LHCN-M2 (cell line): ENCODE data around the gene VAV3. TPM values are rescaled to one million over a fixed set of nuclear protein-coding genes. Genes with fewer than 3 reads are reported as not detected.

Source experiments
- DNase-seq: peaks from one replicate; pipeline ENCODE4 v3.0.0-alpha.2; 2012; ENCODE audit warnings: low read depth
- total RNA-seq: library from RNA; depleted of rRNA; stranded (reverse); fragments of >200 nt; gene quantifications from 2 replicates; pipeline ENCODE4 v1.2.3, GENCODE V29; 2014

VAV3 gene
- total RNA-seq, 1 experiment from 2014 or later, result 1.4 TPM

DNA sequence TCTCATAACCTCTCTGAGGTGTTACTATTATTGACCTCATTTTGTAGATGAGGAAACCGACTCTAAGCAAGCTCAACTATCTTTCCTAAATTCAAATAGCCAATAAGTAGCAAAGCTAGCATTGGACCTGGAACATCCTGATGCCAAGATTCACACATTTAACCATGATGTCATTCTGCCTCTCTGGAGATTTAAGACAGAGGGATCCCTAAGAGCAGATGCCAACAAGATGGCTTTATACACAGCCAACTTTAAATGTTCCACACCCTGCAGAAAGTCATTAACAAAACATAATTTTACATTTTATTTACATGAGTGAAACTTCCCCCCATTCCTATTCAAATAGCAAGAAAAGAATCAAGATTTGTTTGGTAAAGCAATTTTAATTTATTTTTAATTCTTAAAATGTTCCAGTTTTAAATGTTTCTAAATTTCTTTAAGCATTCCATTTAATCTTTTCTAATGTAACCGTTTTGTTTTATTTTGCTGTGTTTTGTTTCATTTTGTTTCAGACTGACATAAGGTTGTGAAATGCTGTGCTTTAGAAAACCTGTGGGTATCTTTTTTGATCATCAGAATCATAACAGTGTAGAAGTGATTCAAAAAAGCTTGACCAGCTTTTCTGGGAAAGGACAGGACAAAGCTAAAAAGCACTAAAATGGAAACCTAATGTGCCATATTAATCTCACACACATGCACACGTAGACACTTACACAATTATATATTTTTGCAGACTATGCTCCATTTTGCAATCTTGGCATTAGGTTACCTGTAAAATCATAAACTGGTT is 7.6 kb upstream of the VAV3 start:
- no peak for DNase-seq

DNA sequence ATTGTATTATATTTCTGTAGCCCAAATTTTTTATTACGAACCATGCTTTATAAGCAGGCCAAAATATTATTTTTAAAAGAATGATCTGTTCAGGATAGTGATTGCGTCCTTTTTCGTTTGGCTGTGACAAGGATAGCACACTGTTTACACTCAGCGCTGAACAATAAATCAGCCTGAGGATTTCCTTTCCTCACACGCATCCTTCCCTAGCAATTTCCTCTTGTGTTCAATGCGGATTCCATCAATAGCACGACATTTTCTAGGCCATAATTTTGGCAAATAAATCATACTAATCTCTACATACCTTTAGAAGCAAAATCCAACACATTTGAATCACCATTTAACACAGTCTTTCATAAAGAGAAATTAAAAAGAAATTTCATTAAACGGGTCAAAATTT is 1.6 kb upstream of the VAV3 start:
- no peak for DNase-seq

DNA sequence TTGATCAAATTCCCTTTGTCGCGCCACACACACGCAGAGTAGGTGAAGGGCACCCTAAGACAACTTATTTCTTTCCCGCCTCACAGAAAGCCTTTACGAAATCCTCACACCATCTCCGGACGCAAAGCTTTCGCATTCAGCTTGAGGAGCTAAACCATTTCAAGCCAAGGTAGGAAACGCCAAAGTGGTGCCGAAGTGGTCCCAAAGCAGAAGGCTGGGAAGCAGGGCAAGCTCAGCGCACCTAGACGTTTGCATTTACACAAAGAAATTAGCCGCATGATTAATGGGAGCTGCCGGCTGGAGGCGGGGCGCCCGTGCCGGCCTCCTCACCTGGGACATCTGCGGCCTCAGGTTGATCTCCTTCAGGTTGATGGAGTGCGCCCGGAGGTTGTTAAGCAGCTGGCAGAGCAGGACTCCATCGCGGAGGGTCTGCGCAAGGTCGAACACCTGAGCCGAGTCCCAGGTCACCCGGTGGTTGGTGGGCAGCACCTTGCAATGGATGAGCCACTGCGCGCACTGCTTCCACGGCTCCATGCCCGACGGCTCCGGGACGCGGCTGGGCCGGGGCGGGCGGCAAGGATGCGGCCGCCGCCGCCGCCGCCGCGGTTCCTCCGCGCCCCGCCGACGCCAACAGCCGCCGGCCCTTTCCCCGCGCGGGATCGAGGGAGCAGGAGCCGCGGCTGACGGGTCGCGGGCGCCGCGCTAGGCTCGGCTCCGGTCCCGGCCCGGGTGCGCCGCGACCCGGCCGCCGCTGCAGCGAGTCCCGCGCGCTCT is 457 bp downstream of the VAV3 start:
- DNase-seq, result no peak

DNA sequence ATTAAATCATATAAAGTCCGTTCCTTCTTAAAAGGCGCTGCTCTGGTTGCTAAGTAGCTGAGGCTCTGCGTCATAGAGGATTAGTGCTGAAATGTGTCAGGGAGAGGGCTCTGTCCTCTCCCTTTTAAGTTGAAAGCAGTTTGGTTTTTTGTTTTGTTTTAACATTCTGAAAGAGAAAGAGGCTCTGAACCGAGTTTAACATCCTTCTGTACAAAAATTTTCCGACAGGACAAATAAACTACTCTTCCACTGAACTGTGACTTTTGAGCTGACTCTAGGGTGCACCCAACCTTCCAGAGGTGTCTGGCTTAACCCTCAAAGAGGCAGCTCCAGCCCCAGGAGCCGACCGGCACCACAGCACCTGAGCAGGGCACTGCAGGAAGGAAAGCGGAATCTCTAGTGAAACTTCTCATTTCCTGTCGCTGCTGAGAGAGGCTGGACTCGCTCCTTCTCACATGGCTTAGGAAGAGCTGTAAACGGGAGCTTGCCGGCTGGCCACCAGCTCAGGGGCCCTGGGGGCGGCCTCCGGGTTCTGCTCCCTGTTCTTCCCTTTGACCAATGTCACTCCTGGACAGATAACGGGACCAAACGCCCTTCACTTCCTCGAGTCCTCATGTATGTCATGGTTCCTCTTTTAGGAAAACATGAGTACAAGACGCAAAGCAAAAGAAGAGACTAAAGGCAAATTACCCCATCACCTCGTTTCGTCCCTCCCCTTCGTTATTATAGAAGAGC is 1.2 kb downstream of the VAV3 start:
- peak; percentile 36 for DNase-seq

DNA sequence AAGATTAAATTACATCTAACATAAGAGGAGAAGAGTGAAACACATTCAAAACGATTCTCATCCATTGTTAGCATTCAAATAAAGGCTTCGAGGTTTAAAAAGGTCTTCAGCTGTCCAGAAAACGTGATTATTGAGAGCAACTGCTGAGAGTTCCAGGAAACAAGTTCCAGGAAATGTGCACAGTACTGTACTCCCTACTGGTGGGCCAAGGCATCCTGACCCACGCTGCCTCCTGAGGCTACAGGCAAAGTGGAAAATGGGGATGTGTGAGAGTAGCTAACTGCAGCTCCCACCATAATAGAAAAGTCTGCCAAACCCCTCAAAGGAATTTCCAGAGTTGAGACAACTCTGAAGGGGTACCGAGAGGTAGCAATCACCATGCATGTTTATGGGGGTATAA is 2.0 kb downstream of the VAV3 start:
- peak; percentile 29 for DNase-seq

DNA sequence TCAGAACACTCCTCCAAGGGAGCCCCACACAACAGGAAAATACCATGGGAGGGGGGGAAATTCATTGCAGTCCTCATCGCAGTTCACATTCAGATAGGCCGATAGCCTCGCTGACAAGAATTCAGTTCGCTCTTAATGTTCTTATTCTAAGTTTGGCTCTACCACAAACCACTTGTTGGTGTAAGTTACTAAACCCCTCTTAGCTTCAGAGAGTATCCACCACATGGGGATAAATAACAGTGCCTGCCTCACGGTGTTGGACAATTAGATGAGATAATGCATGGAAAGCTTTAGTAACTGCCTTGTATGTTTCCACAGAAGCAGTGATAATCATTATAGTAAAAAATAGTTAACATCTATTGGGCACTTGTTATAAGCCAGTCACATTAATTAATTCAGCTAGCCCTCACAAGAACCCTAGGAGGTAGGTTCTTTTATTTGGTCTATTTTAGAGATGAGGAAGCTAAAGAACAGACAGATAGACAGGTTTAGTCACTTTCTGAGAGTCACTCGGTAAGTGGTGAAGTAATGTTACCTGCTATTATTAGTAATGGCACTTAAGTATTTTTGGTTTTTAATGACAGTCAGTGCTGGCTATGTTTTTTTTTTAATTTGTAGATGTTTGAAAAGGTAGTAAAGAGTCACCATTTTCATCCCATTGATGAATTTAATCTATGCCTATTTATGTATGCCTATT is 10.1 kb downstream of the VAV3 start:
- DNase-seq, result no peak

DNA sequence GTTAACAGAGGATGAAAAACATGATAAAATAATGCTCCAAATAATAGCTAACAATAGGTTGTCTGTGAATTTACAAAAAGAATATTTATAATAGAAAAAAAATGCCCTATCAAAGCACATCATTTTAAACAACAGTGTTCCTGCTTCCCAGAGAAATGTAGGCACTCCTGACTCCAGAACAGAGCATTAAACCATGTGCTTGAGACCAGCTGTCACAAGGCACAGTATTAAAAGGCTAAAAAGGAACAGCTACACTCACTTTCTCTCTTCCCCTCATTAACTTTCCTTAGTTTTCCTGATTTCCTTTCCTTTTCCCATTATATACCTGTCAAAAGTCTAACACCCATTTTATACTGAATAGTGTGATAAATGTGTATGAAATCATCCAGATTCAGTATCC is 10.9 kb downstream of the VAV3 start:
- no peak for DNase-seq

DNA sequence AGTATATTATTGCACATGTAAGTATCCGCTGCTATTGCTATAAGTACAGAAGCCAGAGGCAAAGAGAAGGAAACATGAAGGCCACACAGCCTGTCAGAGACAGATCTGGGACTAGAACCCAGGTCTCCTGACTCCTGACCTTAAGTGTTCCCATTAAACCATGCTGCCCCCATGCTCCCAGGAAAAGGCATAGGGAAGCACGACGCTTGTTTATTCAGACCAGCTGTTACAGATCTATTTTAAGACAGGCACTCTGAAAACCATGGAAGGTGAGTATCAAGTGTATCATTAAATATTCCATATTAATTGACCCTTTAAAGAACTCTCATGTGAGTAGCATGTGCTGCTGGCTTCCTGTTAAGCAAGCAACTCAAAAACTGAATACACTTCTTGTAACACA is 11.4 kb downstream of the VAV3 start:
- DNase-seq, result peak; percentile 49

DNA sequence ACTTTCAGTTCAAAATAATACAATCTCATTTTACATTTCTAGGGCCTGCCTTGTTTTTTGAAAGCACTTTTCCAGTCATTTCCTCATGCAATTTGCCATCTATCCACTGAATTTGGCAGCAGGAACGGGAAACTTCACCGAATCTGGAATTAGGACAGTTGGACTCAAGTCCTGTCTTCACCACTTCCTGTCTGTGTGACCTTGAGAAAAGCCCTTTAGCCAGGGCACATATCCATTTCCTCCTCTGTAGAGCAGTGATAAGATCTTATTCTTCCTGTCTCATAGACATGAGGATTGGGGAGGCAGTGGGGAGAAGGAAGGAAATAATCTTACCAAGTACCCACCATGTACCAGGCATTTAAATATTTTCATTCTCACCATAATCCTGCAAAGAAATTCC is 12.0 kb downstream of the VAV3 start:
- peak; percentile 51 for DNase-seq

DNA sequence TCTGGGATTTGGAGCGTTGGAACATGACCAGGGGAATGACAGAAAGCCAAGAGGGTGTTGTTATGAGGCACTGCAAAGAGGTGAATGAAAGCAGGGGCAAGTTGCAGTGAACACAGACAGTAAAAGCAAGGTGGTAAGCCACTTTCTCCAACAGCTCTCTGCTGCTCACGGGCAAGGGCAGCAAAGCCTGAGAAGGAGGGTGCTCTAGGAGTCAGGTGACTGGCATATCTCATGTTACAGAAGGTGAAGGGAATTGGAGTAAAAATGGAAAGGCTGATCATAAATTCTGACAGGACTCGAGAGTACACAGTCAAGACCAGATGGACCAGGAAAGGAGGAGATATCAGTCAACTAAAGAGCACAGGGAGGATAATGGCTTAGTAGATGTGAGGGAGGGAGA is 14.5 kb downstream of the VAV3 start:
- DNase-seq, result no peak

DNA sequence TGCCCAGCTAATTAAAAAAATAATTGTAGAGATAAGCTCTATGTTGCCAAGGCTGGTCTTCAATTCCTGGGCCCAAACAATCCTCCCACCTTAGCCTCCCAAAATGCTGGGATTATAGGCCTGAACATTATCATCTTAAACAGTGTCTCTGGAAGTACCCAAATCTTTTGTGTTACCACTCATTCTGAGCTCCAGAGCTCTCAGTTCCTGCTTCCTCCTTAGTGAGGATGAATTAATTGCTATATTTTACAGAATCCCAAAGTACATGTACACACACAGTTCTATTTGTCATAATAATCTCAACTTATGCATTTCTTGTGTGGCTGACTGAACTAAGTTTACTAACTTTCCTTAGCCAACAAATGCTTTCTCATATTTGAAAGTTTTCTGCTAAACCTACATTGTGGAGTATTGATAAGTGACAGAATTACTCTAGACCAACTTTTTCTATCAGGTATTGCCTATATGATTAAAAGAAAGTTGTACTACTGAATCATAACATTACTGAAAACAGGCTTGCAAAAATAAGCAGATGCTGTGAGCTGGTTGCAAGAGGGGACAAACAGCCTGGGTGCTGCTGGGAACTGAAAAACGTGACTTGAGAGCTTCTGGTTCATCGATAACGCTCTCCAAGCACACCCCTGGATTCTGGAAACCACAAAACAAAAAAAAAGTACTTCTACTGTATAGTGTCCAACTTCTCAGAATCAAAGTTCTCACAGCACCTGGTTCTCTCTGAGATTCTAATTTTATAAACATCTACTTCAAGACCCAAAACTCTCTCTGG is 15.3 kb downstream of the VAV3 start:
- no peak for DNase-seq

DNA sequence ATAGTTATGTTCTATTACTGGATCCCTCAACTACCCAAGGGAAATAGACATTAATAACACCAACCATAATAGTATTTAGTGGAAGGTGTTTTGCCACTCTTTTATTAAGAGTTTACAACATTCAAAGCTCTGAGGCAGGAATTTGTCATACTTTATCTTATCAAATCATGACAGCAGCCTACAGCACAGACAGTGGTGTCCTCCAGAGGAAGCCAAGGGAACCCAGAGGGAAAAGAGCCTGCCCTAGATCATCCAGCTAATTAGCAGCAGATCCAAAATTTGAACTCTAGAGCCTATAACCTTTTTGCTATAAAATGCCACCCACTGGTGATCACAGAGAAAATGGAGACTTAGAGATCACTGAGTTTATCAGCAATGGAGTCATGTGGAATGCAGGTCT is 18.2 kb downstream of the VAV3 start:
- DNase-seq, result no peak

DNA sequence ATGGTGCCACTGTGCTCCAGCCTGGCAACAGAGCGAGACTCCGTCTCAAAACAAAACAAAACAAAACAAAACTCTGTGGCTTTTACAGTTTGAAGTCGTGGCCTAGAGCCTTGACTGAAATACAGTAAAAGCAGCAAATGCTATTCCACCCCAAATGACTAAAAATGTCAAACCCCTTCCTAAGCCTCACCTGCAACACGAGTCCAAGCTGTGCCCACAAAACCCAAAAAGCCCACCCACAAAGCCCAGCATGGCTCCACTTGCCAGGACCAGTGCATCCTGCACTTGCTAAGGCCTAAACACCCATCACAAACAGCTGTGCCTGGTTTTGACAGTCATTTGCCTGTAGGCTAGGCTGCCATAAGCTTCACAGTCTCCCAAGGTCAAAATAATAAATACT is 21.3 kb downstream of the VAV3 start:
- DNase-seq, result no peak

DNA sequence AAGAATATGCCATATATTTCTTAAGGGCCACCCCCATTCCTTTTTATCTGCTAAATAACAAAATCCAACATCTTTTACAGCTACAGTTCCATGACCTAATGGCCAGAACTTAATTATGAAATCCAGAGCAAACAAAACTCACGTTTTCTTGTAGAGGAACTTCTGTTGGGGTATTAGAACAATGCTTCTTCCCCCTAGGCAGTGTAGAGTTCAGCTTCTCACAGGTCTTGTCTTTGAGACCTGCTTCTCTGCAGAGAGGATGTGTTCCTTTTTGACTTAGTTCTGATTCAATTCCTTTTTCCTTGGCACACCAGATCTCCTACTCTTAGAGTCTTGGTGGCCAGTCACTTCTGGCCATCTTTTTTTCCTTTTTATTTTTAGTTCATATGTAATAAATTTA is 22.2 kb downstream of the VAV3 start:
- DNase-seq, result no peak

DNA sequence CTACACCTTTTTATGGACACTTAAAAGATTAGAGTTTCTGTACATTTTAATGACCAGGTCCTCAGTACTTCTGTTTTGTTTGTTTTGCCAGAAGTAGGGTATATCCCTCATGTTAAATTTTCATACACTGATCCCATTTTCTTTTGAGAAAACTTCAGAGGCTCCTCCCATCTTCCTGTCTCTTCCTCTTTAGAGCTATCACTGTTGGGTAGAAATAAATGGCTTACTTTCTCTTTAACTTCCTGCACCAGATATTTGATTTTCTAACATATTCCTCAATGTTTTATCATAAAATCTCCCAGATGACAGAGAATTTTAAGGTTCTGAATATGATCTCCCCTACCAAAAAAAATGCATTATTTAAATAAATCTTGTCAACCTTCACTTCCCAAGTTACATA is 23.4 kb downstream of the VAV3 start:
- DNase-seq, result no peak

DNA sequence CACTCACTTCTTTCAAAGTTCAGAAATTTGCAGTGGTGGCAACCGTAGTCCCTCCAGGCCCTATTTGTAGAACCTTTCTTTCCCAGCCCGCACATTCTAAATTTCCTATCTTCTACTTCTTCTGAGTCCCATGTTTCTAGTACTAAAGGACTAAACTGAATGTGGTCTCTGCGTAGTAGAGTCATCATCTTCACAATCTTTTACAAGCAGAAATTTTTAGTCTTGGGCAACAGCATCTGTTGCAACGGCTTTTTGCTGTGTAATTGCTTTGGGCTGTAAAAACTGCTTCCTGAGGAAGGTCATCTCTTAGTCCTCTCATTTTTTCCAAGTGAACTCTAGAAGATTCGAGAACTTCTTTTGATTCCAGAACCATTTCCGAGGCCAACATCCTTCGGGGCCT is 23.9 kb downstream of the VAV3 start:
- DNase-seq, result peak; percentile 50

DNA sequence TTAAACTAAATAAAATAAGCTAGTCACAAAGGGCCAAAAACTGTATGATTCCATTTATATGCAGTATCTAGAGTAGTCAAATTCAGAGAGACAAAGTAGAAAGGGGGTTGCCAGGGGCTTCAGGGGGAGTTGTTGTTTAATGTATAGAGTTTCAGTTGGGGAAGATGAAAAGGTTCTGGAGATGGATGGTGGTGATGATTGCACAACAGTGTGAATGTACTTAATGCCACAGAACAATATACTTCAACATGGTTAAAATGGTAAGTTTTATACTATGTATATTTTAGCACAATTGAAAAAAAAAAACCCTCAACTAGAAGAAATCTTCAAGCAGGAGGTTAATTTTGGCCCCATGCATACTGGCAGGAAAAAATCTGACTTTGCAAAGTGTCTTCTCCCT is 24.3 kb downstream of the VAV3 start:
- no peak for DNase-seq

DNA sequence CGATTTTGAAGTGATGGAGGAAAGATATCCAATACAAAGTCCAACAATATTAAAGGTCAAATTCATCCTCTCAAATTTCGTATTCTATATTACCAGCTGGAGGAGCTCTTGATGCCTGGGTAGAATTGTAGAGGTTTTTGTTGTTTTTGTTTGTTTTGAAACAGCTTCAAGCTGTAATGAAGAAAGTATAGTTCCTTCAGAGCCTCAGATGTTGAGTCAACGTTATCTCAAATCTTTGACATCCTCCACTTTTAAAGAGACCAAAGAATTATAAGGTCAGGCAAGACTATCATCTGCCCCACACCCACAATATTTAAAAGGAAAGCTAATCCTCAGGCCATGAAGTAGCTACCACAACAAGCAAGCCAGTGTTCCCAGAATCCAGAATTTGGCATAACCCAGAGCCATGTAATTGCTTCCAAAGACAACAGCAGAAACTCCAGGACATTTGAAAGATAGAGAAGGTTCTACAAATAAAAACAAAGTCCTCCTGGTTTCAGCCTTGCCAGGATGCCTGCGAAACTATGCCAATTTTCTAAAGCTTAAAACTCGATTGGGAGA is 24.9 kb downstream of the VAV3 start:
- DNase-seq, result no peak

DNA sequence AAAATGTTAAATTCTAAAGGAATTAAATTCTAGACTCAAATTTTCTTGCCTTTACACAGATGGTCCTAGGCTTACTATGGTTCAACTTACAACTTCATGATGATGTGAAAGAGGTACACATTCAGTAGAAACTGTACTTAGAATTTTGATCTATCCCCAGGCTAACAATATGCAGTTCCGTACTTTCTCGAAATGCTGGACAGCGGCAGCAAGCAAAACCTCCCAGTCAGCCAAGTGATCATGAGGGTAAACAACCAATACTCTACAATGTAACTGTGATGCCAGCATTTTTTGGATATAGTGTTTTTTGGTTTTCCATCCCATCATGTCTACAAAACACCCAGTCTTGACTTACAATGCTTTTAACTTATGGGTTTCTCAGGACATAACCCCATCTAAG is 25.7 kb downstream of the VAV3 start:
- DNase-seq, result no peak
